ENCODE data around the gene ZEB2.
"Not testable (repeated sequence)": the region's sequence is repeated elsewhere in the genome, so short reads cannot be mapped to it uniquely, and the experiment has no call there.

ZEB2 gene

DNA sequence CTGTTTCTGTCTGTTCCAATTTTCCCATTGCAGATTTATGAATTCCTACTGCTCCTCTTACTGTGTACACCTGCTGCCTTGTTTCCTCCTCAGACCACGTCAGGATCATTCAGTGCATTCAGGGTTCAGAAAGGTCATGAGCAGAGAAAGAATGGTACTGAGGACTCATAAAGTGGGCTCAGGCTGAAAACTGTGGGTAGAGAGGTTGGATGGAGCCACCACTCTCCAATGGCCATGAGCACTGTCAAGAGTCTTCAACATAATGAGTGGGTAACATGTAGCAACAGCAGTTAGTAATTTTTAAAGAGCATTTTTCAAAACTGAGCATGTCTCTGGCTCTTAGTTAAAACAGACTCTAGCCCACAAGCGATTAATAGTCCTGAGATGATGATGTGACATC lies 138.2 kb downstream of the ZEB2 start:
- DNase-seq (ENCODE audit: low read depth) = no peak

DNA sequence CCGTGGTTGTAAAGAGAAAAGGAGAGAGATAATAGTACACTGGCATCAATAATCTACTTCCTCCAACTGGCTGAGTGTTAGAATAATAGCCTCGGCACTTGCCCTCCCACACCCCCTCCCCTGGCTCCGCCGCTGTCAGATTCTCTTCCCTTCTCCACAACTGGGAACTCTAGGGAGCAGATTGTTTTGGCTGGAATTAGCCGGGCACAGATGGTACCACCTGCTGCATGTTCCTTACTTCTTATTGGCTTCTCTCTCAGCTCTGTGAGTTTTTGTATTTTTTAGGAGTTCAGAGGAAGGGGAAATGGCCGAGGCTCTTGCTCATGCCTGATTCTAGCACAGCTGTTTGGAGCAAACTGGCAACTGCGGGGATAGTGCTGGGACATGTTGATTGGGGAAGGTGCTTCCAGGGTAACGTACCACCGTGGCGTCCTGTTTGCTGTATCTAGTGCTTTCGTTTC lies 140.0 kb downstream of the ZEB2 start:
- no peak for DNase-seq (ENCODE audit: low read depth)

DNA sequence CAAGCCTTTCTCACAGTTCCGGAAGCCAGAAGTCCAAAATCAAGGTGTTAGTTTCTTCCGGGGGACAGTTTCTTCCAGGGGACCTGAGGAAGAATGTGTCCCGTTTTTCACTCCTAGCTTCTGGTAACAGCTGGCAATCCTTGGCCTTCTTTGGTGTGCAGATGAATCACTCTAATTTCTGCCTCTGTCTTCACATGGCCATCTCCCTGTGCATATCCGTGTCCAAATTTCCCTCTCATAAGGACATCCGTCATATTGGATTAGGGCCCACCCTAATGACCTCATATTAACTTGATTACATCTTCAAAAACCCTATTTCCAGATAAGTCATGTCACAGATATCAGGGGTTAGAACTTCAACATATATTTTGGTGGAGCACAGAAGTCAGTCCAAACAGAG lies 141.4 kb downstream of the ZEB2 start:
- no peak for DNase-seq (ENCODE audit: low read depth)

DNA sequence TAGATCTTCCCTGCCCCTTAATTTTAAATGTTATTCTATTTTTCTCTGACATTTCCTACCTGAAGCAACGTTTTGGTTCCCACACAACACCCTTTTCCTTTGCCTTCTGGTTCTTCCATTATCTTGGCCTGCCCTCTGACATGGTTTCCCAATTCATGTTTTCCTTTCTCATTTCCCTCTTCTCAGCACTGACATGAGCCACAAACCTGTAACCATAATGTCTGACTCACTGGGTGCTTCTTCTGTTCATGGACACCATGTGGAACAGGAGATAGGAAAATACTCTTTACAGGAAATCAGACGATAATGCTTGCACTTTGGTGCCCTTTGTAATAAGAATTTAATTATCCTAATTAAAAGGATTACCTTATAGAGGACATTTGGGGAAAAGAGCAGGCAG lies 142.0 kb downstream of the ZEB2 start:
- no peak for DNase-seq (ENCODE audit: low read depth)

DNA sequence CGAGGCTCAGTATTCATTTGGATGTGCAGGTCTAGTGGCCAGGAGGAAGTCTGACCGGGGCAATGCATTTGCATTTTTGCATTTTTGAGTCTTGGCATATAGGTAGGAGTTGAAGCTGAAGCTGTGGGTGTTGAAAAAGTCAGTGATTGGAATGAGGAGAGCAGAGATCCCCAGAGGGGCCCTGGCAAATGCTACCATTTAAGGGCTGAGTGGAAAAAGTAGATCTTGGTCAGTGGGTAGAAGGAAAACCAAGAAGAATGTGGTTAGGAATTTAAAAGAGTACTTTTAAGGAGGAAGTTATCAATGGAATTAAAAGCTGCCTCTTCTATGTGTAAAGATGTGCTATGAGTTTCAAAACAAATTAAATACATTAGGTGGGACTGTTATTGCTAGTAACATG lies 143.0 kb downstream of the ZEB2 start:
- DNase-seq (ENCODE audit: low read depth) = no peak

DNA sequence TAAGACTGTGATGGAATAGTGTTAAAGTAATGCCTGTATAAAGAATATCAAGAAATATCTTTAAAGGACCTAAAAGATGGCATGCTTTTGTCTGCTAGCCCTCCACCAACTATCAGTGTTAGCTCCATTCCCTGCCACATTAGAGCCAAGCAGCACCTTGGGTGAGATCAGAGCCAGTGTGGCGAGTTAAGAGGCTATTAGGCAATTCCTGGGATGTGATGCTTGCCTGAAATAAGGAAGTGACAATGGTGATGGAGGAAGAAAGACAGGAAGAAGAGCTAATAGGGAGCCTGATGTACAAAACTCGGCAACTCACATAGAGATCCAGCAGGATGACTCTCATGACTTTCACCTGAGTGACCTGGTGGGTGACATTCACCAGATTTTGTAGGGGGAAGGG lies 143.5 kb downstream of the ZEB2 start:
- DNase-seq (ENCODE audit: low read depth) = no peak

DNA sequence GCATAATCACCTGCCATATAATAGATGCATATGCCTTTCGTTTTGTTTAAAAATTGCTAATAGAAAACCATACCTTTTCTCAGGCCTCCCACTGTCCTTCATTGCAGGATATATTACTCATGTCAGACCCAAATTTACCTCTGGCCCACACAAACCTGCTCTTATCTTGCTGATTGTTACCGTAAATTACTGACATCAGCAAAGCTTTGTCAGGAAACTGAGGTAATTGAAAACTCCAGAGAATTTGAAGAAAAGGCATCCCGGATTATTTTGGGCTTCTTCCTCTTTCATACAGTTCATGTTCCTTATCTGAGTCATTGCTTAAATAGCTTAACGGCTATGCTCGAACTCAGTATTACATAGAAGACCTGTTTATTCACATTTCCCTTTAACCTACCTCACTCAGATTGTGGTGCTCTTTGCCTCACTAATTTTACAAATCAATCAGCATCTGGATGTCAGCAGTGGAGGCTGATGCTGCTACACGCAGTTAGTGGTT lies 145.7 kb downstream of the ZEB2 start:
- no peak for DNase-seq (ENCODE audit: low read depth)

DNA sequence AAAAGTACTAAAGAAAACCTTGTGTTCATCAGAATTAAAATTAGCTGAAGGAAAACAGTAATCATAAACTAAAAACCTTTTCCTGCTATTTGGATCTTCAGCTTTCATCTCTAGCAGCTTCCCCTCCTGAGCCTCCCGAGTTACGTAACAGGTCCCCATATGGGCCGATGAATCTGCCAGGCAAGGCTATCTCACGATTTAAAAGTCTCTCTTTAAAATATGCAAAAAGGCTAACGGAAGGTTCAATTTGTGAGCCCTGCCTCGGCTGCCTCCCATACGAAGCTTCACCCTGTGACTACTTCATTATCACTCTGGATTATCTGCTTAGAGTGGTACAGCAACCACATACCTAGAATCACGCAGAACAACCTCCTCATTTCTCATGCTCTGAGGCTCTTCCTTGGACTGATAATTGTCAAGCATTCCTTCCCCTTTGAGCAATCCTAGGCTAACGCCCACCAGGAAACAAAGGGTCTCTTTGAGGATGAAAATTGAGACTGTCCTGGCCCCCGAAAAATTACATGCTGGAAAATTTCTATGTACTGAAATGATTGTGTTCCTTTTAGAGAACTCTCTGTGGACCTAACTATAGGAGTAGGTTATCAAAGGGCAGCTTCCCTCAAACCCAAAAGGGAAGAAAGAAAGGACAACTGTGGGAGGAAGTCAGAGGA lies 147.4 kb downstream of the ZEB2 start:
- DNase-seq (ENCODE audit: low read depth) = no peak

DNA sequence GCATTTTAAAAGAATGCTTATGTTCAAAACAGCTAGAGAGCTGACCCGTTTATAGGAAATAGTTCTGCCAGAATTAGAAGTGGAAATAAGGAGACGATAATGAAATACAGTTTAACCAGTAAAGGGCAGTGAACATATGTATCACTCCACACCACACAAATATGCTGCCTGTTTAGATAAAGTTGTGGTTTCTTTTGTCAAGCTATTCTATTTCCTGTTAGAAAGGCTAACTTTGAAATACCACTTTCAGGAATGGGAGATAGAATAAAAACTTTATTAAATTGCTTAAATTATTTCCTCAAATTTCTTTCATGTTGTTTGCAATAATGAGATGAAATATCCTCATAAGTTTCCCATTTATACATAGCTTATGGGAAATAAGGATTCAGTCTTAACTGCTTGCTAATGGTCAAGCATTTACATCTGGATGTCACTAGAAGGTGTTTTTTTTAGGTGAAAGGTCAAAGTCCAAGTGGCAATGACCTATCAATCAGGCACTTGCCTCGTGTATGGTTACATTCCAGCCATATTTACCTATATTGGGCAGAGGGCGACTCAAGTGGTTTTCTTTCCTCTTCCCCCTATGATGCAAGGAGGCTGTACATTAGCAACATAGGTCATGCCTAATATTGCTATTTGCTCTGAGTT lies 148.9 kb downstream of the ZEB2 start:
- peak; percentile 32 for DNase-seq (ENCODE audit: low read depth)

DNA sequence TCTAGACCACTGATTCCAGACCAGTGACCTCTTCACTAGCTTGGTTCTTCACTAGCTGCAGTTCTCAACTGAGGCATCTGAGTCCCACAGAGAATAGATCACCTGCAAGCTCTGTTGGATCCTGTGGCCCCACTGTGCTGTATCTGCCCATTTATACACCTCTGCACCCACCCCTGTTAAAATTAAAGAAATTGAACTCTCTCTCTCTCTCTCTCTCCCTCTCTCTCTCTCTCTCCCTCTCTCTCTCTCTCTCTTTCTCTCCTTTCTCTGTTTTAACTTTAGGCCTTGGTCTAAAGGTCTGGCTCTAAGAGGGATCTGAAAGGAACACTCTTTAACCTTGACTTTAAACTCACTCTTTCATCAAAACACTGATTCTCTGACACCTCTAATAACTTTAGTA lies 150.5 kb downstream of the ZEB2 start:
- no peak for DNase-seq (ENCODE audit: low read depth)

DNA sequence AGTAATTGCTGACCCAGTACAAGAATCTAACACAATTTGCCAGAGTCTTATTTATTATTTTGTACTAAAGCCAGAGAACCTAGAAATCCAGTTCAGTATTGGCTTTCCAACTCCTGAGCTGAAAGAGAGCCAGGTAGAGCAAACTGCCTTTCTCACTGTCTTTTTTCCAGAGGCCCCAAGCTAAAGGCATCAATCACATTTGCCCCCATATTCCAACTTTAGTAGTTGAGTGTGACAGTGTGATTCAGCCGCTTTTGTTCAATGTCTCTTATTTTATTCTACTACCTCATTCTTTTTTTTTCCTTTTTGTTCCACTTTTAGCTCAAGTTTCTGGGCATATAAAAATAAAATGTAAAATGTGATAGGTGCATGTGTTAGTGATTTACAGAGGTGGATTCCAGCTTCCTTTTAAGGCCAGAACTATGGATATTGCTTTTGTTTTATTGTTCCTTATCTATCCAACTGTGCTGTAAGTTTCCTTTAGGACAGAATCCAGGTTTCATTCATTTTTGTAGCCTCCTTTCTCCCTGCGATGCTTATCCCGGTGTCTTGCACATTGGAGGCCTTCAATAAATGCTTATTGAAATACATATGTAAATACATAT lies 153.0 kb downstream of the ZEB2 start:
- DNase-seq (ENCODE audit: low read depth) = no peak

DNA sequence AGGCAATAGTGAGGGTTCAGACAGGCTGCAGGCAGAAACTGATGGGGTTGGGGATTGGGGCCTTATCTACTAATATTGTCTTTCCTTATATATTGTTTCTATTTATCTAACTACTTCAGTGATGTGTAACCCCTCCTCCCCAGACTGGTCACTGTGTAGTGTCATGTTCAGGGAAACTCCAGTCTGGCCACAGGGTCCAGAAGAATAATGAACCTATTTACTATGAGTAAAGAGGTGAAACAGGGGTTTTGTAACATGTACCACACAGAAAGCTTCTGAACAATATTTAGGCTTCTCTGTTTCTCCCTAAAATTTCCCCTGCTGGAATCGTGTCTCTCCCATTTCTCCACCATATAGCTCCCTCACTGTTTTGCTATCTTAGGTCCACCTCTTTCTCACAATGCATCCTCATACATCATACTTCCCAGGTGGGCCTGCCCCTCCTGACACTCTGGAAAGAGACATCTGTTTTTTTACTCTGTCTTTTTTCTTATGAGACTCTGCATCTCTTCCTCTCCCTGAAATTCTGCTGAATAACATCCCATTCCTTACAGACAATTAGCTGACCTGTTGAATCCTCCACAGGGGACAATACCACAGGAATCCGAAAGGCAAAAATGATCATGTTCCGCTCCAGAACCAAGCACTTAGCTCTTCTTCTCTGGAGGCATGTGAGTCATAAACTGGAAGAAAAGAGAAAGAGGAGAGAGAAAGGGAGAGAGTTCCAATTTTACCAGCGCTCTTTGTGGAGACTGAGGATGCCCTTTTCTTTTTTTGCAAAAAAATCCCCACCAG lies 154.8 kb downstream of the ZEB2 start:
- peak; percentile 50 for DNase-seq (ENCODE audit: low read depth)

DNA sequence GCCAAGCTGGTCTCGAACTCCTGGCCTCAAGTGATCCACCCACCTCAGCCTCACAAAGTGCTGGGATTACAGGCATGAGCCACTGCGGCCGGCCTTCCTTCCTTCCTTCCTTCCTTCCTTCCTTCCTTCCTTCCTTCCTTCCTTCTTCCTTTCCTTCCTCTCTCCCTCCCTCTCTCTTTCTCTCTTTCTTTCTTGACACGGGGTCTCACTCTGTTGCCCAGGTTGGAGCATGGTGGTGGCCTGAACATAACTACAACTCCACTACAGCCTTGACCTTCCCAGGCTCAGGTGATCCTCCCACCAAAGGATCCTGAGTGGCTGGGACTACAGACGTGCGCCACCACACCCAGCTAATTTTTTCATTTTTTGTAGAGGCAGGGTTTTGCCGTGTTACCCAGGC lies 155.7 kb downstream of the ZEB2 start:
- DNase-seq (ENCODE audit: low read depth) = not testable (repeated sequence)

DNA sequence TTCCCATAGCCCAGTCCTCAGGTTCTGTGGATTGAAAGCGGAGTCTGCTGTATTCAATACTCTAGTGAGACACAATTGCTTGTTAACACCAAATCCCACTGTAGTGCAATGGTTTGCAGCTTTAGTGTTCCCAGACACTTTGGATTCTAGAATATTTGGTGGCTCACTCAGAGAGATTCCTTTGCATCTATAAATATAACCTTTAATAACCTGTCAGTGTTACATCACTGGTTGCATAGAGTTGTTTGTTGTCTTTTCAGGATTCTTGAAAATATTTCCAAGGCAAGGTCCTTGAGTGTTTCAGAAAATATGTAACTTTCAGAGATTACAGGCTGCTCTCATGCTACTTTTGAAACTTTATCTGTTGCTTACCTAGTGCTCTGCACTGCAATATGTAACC lies 157.5 kb downstream of the ZEB2 start:
- no peak for DNase-seq (ENCODE audit: low read depth)

DNA sequence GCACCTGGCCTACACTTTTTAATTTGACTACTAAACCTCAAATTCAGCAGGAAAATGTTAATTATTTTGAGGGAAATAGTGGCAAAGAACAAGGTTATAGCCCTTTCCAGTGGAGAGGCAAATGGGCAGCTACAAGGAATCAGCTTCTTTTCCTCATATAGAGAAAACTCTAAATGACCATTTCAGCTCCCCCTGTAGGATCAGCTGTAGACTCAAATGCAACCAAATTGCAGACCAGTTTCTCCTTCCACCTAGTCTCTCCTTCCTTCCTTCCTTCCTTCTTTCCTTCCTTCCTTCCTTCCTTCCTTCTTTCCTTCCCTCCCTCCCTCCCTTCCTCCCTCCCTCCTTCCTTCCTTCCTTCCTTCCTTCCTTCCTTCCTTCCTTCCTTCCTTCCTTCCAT lies 158.2 kb downstream of the ZEB2 start:
- no peak for DNase-seq (ENCODE audit: low read depth)

DNA sequence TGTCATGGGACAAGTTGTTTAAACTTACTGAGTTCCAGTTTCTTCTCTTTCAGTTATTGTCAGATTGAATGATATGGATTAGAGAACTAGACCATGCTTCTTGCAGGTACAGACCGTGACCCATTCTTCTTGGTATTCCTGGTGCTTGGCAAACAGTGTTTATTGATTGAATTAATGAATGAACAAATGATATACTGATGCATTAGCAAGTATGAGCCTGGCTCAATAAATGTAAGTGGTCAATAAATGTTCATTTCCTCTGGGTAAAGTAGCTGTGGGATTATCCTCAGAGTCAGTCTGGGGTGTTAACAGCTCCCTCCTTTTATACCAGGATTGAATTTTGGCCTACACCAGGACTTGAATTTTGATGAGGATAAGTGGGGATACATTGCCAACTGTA lies 160.2 kb downstream of the ZEB2 start:
- DNase-seq (ENCODE audit: low read depth) = no peak

DNA sequence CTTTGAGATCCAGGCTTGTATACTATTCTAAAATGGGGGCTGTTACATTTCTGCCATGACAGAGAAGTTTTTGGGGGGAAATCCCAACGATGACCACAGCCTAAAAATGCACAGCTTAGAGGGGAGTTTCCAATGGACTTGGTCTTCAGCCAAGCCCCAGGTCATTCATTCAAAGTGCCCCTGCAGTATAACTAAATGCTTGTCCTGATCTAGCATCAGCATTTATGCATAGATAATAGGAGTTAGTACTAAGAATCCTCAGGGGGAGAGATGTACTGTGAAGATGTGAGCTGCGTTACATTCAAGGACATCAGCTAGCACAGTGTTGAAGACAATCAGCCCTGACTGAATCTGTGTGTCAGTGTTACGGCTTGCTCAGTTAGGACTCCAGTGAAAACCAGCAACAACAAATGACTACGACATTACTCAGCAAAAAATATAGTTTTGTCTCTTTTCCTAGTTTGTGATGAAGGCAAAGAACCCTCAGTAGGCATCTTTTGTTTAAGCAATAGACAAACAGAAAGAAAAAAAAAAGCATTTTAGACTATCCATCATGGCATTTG lies 160.9 kb downstream of the ZEB2 start:
- peak; percentile 44 for DNase-seq (ENCODE audit: low read depth)

DNA sequence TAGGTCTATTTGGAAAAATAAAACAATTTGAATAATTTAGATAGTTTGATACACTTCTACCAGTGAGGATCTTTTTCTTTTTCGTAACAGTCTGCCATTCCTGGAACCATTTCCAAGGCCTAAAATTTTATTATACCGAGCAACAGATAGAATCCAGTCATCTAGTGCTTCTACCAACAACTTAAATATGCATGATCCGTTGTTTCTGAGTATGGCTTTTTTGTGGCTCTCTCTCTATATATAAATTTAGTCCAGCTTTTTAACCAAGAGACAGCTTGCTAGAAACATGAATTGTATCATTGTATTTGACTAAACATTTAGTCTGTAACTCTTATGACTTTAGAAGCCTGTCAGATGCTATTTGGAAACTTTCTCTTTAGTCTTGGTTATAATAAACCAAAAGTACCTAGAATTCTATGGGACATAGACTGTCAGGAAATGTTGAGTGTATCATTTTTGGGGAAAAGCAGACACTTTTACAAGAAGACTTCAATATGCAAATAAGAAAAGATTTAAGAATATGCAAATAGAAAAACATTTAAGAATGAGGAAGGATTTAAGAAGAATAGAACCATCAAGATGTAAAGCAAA lies 161.4 kb downstream of the ZEB2 start:
- DNase-seq (ENCODE audit: low read depth) = no peak

DNA sequence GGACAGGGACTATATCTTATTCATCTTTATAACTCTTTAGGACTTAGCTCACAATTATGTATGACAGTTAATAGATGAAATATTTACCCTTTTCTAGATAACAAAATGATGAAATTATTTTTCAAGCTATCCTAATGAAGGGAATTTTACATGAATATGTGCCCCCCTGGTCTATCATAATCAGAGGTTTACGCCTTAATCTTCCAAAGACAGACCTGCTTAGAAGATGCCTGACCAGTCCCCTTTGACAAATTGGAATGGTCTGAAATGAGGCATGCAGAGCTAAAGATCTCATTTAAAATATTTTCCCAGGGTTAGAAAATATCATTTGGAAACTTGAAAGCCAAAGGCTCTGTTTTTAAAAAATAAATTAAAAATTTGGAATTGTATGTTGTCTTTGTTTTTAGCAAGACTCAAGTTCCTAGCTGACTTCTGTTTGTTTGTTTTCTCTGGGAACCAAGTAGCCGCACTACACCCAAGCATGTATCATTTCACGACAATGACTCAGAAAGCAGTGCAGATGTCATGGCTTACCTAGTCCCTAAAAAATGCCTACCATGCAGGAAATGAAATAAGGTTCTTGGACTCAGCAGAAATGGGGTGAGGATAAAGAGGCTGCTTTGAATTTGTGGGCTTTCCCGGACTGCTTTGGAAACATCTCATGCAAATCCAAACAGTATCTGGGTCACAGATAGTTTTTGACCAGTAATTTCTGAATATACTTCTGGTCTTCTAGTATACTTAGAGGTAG lies 162.1 kb downstream of the ZEB2 start:
- peak; percentile 98 for DNase-seq (ENCODE audit: low read depth)

DNA sequence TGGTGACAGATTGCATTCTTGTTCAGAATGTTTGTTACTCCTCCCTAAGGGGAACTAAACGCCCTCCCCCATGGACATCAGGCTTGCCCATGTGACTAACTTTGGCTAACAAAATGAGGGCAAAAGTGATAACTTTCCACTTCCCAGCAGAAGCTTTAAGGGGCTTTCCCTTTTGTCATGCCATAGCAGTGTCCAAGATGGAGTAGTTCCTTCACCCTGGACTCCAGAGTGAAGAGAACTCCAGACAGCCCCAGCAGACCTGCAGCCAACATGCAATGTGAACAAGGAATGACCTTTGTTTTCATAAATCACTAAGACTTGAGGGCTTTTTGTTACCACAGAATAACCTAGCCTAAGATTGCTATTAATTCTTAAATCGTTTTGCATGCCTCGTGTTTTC lies 163.5 kb downstream of the ZEB2 start:
- DNase-seq (ENCODE audit: low read depth) = no peak

DNA sequence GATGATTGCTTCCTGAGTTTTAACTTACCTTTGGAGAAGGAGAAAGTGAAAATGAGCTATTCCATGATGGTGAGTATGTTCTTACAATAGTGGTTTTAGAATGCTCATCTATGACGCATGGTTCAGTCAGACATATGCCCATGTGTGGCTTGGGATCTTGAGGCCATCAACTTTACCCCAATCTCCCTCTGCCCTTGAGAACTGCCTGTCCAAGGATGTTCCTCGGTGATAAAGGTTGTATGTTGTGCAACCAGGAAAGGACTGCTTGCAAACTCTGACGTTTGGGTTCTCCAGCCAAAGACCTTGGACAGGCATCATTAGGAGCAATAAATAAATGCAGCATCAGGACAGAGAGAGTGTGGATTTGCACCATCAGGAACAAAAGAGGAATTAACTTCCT lies 165.0 kb downstream of the ZEB2 start:
- peak; percentile 58 for DNase-seq (ENCODE audit: low read depth)

All from fibroblast of gingiva (primary cell).